OCI-LY1 (cell line): ENCODE data around the gene ZBTB42.

Experiments used
- CTCF ChIP-seq: fragments of 200-600 bp; sonication (generic), shearing (Covaris generic); IDR thresholded peaks from 2 replicates; pipeline ENCODE4 v1.5.1; 2017; ENCODE audit warnings: mild to moderate bottlenecking, antibody characterized with exemption, low read length, moderate library complexity, mixed read lengths
- EZH2 ChIP-seq: fragments of 200-600 bp; sonication (generic), shearing (Covaris generic); IDR thresholded peaks from 2 replicates; pipeline ENCODE4 v1.8.0; 2017; ENCODE audit warnings: borderline replicate concordance, mixed run types, mild to moderate bottlenecking, antibody characterized with exemption, low read length, moderate library complexity, mixed read lengths

GRCh38 chr14:104801520-104802393 lies 856 bp downstream of the ZBTB42 start:
- TF ChIP-seq CTCF (no peak), EZH2 (no peak)
